CD4-positive, alpha-beta memory T cell (primary cell): ENCODE results near the gene PVALEF. TPM values are rescaled to one million over a fixed set of nuclear protein-coding genes. Genes with fewer than 3 reads are reported as not detected.

Experiments
- CTCF ChIA-PET: fragments of 350-600 bp; sonication (Branson Sonifier 250); formaldehyde crosslinking; loops from one replicate; lab custom pipeline; 2021; ENCODE audit warnings: inconsistent platforms; ENCODE audit not compliant: partially characterized antibody; lab: Charles Lee
- POLR2A ChIA-PET: fragments of 350-600 bp; sonication (Branson Sonifier 250); formaldehyde crosslinking; loops from one replicate; lab custom pipeline; 2021; ENCODE audit not compliant: partially characterized antibody; lab: Charles Lee
- DNase-seq, 5 donors: peaks; one replicate each; pipeline versions ENCODE4 v3.0.0 to v3.0.0-alpha.2; 2020 to 2022; ENCODE audit warnings: mixed read lengths in 1 of 5
- H3K27ac ChIP-seq: one replicate; pipeline ENCODE4 v1.7.0; 2013; ENCODE audit warnings: low read depth, low read length
- H3K27me3 ChIP-seq: 2 replicates; pipeline ENCODE4 v1.7.0; 2013; ENCODE audit warnings: mild to moderate bottlenecking, low read length, moderate library complexity; ENCODE audit not compliant: insufficient read depth
- H3K36me3 ChIP-seq: 2 replicates; pipeline ENCODE4 v1.7.0; 2013; ENCODE audit warnings: mild to moderate bottlenecking, low read length, moderate library complexity; ENCODE audit not compliant: insufficient read depth
- H3K4me1 ChIP-seq: 2 replicates; pipeline ENCODE4 v1.7.0; 2013; ENCODE audit warnings: mild to moderate bottlenecking, low read length, moderate library complexity; ENCODE audit not compliant: insufficient read depth
- H3K4me3 ChIP-seq, 2 donors: one replicate each; pipeline ENCODE4 v1.7.0; 2013; ENCODE audit warnings: low read length in 2 of 2, mild to moderate bottlenecking in 1 of 2
- H3K9me3 ChIP-seq, 2 donors: one replicate each; pipeline ENCODE4 v1.7.0; 2013; ENCODE audit warnings: low read length in 2 of 2, control low read depth in 1 of 2; ENCODE audit not compliant: control insufficient read depth in 1 of 2
- H3K27ac Mint-ChIP-seq, 7 donors: one replicate each; pipeline ENCODE4 v1.8.0; 2020 to 2021; ENCODE audit warnings: mixed read lengths in 7 of 7, mild to moderate bottlenecking in 6 of 7, inconsistent platforms in 3 of 7, moderate library complexity in 3 of 7
- H3K27me3 Mint-ChIP-seq, 2 donors: one replicate each; pipeline ENCODE4 v1.8.0; 2020 to 2021; ENCODE audit warnings: mixed read lengths in 2 of 2
- H3K36me3 Mint-ChIP-seq, 2 donors: one replicate each; pipeline ENCODE4 v1.8.0; 2020 to 2021; ENCODE audit warnings: mixed read lengths in 2 of 2, inconsistent platforms in 1 of 2, mild to moderate bottlenecking in 1 of 2
- H3K4me1 Mint-ChIP-seq, 4 donors: one replicate each; pipeline ENCODE4 v1.8.0; 2020 to 2021; ENCODE audit warnings: mixed read lengths in 4 of 4, mild to moderate bottlenecking in 1 of 4
- H3K4me3 Mint-ChIP-seq, 8 donors: one replicate each; pipeline ENCODE4 v1.8.0; 2020 to 2021; ENCODE audit warnings: mixed read lengths in 8 of 8, mild to moderate bottlenecking in 7 of 8, moderate library complexity in 6 of 8, inconsistent platforms in 3 of 8
- H3K9me3 Mint-ChIP-seq, 8 donors: one replicate each; pipeline ENCODE4 v1.8.0; 2020 to 2021; ENCODE audit warnings: mixed read lengths in 8 of 8, mild to moderate bottlenecking in 5 of 8, inconsistent platforms in 3 of 8, moderate library complexity in 1 of 8
- intact Hi-C: fragments of 100-400 bp; cut with micrococcal nuclease; formaldehyde crosslinking; loops from one replicate; pipeline ENCODE4 v1.15.1; 2023
- polyA plus RNA-seq, 2 donors: library from polyadenylated mRNA; unstranded; fragments of 300-500 nt; fragmentation: Illumina TruSeq; gene quantifications; one replicate each; pipeline ENCODE4 v1.2.3, GENCODE V29; 2021
- total RNA-seq, 2 experiments: library from RNA; stranded (reverse); gene quantifications; one replicate each; pipeline ENCODE4 v1.2.3, GENCODE V29; 2021

The PVALEF gene
- total and polyA plus RNA-seq, 4 experiments from 2014 or later, result not detected

DNA sequence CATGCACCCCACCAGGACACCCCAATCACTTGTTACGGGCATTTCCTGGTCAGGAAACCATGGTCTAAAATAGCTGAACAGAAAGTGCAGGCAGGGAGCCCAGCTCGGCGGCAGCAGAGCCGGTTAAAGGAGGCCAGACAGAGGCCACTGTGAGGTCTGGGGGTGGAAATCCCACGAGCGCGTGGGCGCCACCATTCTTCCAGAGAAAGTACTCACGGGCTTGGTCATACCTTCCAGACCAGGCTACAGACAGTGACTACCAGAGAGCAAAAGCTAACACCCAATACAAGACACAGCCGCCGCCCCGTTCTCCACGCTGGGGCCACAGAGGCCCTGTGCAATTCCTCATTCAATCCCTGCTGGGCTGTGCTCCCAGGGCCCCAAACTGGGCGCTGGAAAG, 45.6 kb downstream of the PVALEF start:
- Mint-ChIP-seq H3K9me3 (no peaks in the 10 kb centered on the region), H3K4me3 (no peak overlapping the region), H3K27me3 (no peaks in the 10 kb centered on the region), H3K36me3 (peaks cover 0 to 2% of the 10 kb centered on the region in 2 donors), H3K4me1 (peaks cover 0 to 2% (median 0%) of the 10 kb centered on the region in 4 donors), H3K27ac (no peak overlapping the region)
- Histone ChIP-seq H3K27me3 (no peaks in the 10 kb centered on the region), H3K4me3 (no peak overlapping the region), H3K4me1 (no peaks in the 10 kb centered on the region), H3K9me3 (no peaks in the 10 kb centered on the region), H3K27ac (no peak overlapping the region), H3K36me3 (no peaks in the 10 kb centered on the region)
- intact Hi-C loops, result no loop called here
- POLR2A ChIA-PET, result interaction anchor here (1.6 kb wide), 1 partner anchor 10 kb away, joined by 3 read pairs; no protein-coding TSS in a partner anchor
- CTCF ChIA-PET, result no interaction called here
- DNase-seq, result no peak

DNA sequence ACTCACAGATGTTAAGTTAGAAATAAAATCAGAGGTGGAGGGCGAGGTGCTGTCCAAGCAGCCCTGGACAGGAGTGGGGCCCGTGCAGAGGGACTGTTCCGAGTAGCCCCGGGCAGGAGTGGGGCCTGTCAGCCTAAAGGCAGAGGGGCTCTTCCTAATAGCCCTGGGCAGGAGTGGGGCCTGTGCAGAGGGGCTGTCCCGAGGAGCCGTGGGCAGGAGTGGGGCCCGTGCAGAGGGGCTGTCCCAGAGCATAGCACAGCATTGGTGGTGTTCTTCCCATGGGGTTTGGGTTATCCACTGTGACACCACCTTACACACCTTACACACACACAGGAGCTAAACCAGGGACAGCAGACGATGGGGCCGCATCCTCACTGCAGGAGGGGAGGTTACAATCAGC, 47.1 kb downstream of the PVALEF start:
- ChIA-PET POLR2A (interaction anchor here (1.6 kb wide), 1 partner anchor 9 kb away, joined by 3 read pairs; no protein-coding TSS in a partner anchor), CTCF (no interaction called here)
- H3K4me3 Mint-ChIP-seq, result no peak overlapping the region
- no peak for DNase-seq
- Histone ChIP-seq H3K4me1 (no peaks in the 10 kb centered on the region), H3K4me3 (no peak overlapping the region), H3K27ac (no peak overlapping the region), H3K36me3 (no peaks in the 10 kb centered on the region), H3K9me3 (no peaks in the 10 kb centered on the region), H3K27me3 (no peaks in the 10 kb centered on the region)
- peaks cover 2 to 6% of the 10 kb centered on the region in 2 donors for H3K36me3 Mint-ChIP-seq
- H3K27me3 Mint-ChIP-seq, result no peaks in the 10 kb centered on the region
- H3K9me3 Mint-ChIP-seq, result no peaks in the 10 kb centered on the region
- peaks cover 0 to 2% (median 0%) of the 10 kb centered on the region in 4 donors for H3K4me1 Mint-ChIP-seq
- H3K27ac Mint-ChIP-seq, result no peak overlapping the region
- intact Hi-C loops, result no loop called here

DNA sequence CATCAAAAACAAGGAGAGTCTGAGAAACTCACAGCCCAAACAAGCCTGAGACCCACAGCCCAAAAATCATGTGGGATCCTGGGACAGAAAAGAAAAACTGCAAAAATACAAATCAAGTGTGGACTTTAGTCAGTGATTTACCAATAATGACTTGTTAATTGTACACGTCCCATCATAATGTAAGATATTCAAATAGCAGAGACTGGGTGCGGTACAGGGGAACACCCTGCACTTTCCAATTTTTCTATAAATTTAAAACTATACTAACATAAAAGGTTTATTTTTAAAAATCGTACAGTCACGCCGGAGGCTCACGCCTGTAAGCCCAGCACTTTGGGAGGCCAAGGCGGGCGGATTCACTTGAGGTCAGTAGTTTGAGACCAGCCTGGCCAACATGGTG, 48.7 kb downstream of the PVALEF start:
- intact Hi-C loops, result no loop called here
- ChIA-PET CTCF (no interaction called here), POLR2A (no interaction called here)
- Histone ChIP-seq H3K27ac (no peak overlapping the region), H3K9me3 (no peaks in the 10 kb centered on the region), H3K27me3 (no peaks in the 10 kb centered on the region), H3K4me3 (no peak overlapping the region), H3K4me1 (no peaks in the 10 kb centered on the region), H3K36me3 (no peaks in the 10 kb centered on the region)
- no peaks in the 10 kb centered on the region for H3K27me3 Mint-ChIP-seq
- no peak overlapping the region for H3K4me3 Mint-ChIP-seq
- peaks cover 2 to 6% of the 10 kb centered on the region in 2 donors for H3K36me3 Mint-ChIP-seq
- no peaks in the 10 kb centered on the region for H3K9me3 Mint-ChIP-seq
- H3K4me1 Mint-ChIP-seq, result peaks cover 0 to 2% (median 0%) of the 10 kb centered on the region in 4 donors
- H3K27ac Mint-ChIP-seq, result no peak overlapping the region
- DNase-seq, result no peak

DNA sequence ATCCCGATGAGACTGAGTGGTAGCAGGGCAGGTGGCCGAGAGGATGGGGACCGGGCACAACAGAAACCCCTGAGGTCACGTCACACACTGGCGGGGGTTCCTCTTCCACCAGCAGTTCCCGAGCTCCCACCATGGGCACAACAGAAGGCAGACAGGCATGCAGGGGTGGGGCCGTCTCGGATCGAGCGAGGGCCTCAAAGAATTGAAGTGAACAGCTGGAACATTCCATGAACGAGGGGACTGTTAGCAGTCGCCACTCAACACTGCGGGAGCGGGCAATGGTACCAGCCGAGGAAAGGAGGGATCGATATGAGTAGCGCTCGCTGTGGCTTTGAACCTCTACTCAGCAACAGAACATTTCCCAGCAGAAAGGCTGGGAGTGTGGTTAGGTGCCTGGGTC, 52.2 kb downstream of the PVALEF start:
- H3K36me3 ChIP-seq, result no peaks in the 10 kb centered on the region
- Mint-ChIP-seq H3K9me3 (no peaks in the 10 kb centered on the region), H3K4me3 (no peak overlapping the region), H3K27ac (peak overlapping the region in 1 of 7 donors; percentile 32), H3K4me1 (peaks cover 0 to 10% (median 4%) of the 10 kb centered on the region in 4 donors), H3K27me3 (no peaks in the 10 kb centered on the region), H3K36me3 (peaks cover 3 to 6% of the 10 kb centered on the region in 2 donors)
- ChIA-PET POLR2A (no interaction called here), CTCF (no interaction called here)
- H3K4me3 ChIP-seq, result no peak overlapping the region
- no peak overlapping the region for H3K27ac ChIP-seq
- DNase-seq, result peak in 1 of 5 donors; percentile 24
- H3K4me1 ChIP-seq, result peaks cover 10% of the 10 kb centered on the region
- H3K27me3 ChIP-seq, result no peaks in the 10 kb centered on the region
- no peaks in the 10 kb centered on the region for H3K9me3 ChIP-seq
- intact Hi-C loops, result no loop called here

DNA sequence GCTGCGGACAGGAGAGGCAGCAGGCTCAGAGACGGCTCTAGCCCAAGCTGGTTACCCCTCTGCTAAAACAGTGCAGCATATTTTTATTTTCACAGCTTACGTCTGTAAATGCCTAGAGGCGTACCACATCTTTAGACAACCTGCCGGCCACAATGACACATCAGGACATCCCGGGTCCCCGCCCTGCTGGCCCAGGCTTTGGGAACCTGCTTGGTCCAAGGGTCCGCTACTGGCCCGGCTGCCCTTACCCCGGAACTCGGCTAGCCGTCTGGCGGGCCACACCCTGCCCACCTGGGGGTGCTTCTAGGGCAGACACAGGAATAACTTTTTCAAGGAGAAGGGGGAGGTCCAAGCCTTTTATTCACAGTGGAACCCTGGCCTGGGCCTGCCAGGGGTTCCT, 53.2 kb downstream of the PVALEF start:
- ChIA-PET CTCF (interaction anchor here (1.1 kb wide), 1 partner anchor 12 kb away, joined by 3 read pairs; no protein-coding TSS in a partner anchor), POLR2A (no interaction called here)
- no peak overlapping the region for H3K27ac ChIP-seq
- H3K36me3 ChIP-seq, result no peaks in the 10 kb centered on the region
- no peaks in the 10 kb centered on the region for H3K27me3 Mint-ChIP-seq
- no peak overlapping the region for H3K4me3 Mint-ChIP-seq
- no peak for DNase-seq
- peaks cover 13% of the 10 kb centered on the region for H3K4me1 ChIP-seq
- peaks cover 0 to 13% (median 8%) of the 10 kb centered on the region in 4 donors for H3K4me1 Mint-ChIP-seq
- no peaks in the 10 kb centered on the region for H3K27me3 ChIP-seq
- no peak overlapping the region for H3K27ac Mint-ChIP-seq
- no peaks in the 10 kb centered on the region for H3K9me3 ChIP-seq
- H3K4me3 ChIP-seq, result no peak overlapping the region
- no peaks in the 10 kb centered on the region for H3K9me3 Mint-ChIP-seq
- peaks cover 3 to 6% of the 10 kb centered on the region in 2 donors for H3K36me3 Mint-ChIP-seq
- intact Hi-C loops, result no loop called here

DNA sequence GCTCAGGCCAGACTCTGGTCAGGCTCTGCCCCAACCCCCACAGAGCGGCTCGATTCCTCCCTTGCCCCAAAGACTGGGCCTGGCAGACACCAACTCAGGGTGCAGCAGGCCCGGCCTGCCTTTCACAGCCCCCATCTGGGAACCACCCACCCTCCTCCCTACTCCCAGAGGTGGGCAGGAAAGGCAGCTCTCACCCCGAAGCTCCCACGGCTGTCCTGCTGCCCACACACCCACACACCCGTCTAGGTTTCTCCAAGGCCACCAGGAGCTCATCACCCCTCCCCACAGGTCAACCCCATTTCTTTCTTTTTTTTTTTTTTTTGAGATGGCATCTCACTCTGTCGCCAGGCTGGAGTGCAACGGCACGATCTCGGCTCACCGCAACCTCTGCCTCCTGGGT, 53.7 kb downstream of the PVALEF start:
- H3K9me3 ChIP-seq, result no peaks in the 10 kb centered on the region
- no peak overlapping the region for H3K27ac Mint-ChIP-seq

DNA sequence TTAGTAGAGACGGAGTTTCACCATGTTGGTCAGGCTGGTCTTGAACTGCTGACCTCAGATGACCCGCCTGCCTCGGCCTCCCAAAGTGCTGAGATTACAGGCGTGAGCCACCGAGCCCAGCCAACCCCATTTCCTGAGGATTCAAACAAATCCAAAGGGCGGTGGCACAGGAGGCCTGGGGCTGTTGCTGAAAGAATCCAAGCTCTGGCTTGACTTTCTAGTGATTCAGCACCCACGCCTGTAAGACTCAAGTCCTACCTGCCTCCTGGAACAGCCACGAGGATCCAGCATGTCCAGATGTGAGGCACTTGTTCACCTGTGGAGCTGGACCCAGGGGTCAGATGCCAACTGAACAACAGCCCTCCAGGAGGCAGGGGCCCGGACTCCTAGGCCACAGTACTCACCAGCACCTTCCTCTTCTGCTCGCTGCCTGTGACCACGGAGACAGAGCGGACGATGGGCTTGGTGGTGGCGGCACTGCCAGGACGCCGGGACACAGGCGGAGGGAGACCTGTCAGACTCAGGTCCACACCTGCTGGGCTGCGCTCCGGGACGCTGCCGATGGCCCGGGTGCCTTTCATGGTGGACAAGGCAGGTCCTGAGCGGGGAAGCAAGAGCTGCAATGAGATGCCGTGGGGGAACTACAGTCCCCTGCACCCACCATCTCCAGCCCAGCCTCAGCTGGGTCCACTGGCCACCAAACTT, 54.3 kb downstream of the PVALEF start:
- H3K27ac ChIP-seq, result no peak overlapping the region
- no peaks in the 10 kb centered on the region for H3K36me3 ChIP-seq
- no peaks in the 10 kb centered on the region for H3K9me3 Mint-ChIP-seq
- peaks cover 0 to 18% (median 12%) of the 10 kb centered on the region in 4 donors for H3K4me1 Mint-ChIP-seq
- H3K27ac Mint-ChIP-seq, result no peak overlapping the region
- H3K36me3 Mint-ChIP-seq, result peaks cover 3 to 6% of the 10 kb centered on the region in 2 donors
- CTCF ChIA-PET, result interaction anchor here (1.1 kb wide), 1 partner anchor 10 kb away, joined by 3 read pairs; no protein-coding TSS in a partner anchor
- no peaks in the 10 kb centered on the region for H3K9me3 ChIP-seq
- POLR2A ChIA-PET, result no interaction called here
- H3K4me3 ChIP-seq, result no peak overlapping the region
- no peaks in the 10 kb centered on the region for H3K27me3 Mint-ChIP-seq
- no peaks in the 10 kb centered on the region for H3K27me3 ChIP-seq
- no peak overlapping the region for H3K4me3 Mint-ChIP-seq
- H3K4me1 ChIP-seq, result peaks cover 18% of the 10 kb centered on the region
- DNase-seq, result no peak
- intact Hi-C loops, result no loop called here

More for the DNA sequence above, 53.7 kb downstream of the PVALEF start:
- CTCF ChIA-PET, result interaction anchor here (1.1 kb wide), 1 partner anchor 11 kb away, joined by 3 read pairs; no protein-coding TSS in a partner anchor
- peaks cover 0 to 18% (median 12%) of the 10 kb centered on the region in 4 donors for H3K4me1 Mint-ChIP-seq
- no peak overlapping the region for H3K4me3 Mint-ChIP-seq
- no peak for DNase-seq
- no peaks in the 10 kb centered on the region for H3K9me3 Mint-ChIP-seq
- peaks cover 3 to 6% of the 10 kb centered on the region in 2 donors for H3K36me3 Mint-ChIP-seq
- Histone ChIP-seq H3K36me3 (no peaks in the 10 kb centered on the region), H3K27ac (no peak overlapping the region), H3K4me3 (no peak overlapping the region), H3K4me1 (peaks cover 18% of the 10 kb centered on the region), H3K27me3 (no peaks in the 10 kb centered on the region)
- POLR2A ChIA-PET, result no interaction called here
- H3K27me3 Mint-ChIP-seq, result no peaks in the 10 kb centered on the region
- intact Hi-C loops, result no loop called here
